Stimulated activated CD4-positive, alpha-beta T cell treated with anti-CD3 and anti-CD28 coated beads, TNF-alpha, amount 100 ng/mL, for 4 hours (primary cell): ENCODE data around the gene STT3B.

ENCODE experiments used
- DNase-seq, 3 experiments: peaks; one replicate each; pipeline ENCODE4 v3.0.0-alpha.2; 2020; ENCODE audit warnings: low read depth in 3 of 3

The STT3B gene

DNA sequence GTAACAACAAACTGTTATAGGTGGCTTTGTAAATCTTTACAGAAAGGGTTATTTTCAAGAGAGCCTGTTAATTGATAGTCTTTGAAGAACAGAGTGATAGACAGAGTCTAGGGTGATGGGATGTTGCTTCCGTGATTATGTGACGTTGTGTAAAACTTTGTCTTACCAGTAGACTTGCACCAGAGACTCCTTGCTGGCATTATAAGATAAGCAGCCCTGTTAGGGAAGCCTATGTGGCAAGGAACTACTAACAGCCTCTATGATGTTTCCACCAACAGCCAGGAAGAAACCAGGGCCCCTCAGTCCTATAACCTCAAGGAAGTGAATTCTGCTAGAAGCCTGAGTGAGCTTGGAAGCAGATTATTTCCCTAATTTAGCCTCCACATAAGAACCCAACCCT is 18.9 kb downstream of the STT3B start:
- DNase-seq, result no peak

DNA sequence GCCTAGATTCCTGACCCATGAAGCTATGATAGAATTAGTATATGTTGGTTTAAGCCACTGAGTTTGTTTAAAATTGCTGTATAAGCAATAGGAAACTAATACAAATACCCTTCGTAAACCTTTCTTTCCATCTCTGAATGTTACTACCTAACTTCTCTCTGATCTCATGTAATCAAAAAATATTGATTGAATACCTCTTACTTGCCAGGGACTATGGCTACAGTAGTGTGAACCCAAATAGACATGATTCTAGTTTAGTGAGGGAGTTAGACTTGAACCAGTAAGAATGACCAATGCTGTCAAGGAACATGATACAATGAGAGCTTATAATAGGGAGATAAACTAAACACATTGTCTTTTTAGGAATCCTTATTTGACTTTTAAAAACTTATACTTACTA is 19.4 kb downstream of the STT3B start:
- DNase-seq, result no peak

- no peak for DNase-seq
Measured at GRCh38 chr3:31553258-31553657, 20.5 kb downstream of the STT3B start.

GRCh38 chr3:31555204-31555603 is 22.5 kb downstream of the STT3B start:
- DNase-seq, result no peak

GRCh38 chr3:31559872-31560534 is 27.3 kb downstream of the STT3B start:
- DNase-seq, result no peak

DNA sequence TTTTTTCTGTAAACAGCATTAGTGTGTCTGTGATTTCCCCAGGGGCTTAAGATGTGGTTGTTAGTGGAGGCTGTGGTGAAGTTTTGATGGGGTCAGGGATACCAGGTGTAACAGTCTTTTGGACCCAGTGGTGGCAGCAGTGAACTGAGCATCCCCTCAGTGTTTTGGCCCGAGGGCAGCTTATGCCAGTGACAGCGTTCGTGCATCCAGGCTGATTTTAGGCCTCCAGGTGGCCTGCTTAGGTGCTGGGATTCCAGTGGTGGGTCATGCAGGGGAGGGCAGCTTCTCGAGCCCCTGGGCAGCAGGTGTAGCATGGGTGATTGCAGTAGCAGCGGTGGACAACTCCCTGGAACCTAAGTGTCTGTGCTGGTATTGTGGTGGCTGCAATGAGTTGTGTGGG is 29.2 kb downstream of the STT3B start:
- DNase-seq, result no peak

- DNase-seq, result no peak
Measured at GRCh38 chr3:31562525-31562924, 29.8 kb downstream of the STT3B start.

DNA sequence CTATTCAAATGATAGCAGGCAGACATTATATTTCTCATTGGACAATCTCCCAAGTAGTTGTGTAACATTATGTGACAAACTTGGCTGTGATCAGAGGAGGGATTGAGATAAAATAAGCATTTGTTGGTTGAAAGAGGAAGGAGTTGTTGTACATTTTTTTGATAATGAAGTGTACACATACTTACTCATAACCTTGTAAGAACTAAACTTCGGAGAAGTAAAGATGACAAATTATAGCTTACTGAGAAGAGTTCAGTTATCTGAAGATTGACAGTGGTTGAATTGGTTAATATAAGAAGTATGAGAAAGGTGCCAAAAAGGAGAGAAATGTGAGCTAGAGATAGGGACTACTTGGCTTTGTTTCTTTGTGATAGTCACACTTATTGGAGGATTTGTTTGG is 32.6 kb downstream of the STT3B start:
- DNase-seq, result no peak

GRCh38 chr3:31567036-31567435 is 34.3 kb downstream of the STT3B start:
- DNase-seq, result no peak

DNA sequence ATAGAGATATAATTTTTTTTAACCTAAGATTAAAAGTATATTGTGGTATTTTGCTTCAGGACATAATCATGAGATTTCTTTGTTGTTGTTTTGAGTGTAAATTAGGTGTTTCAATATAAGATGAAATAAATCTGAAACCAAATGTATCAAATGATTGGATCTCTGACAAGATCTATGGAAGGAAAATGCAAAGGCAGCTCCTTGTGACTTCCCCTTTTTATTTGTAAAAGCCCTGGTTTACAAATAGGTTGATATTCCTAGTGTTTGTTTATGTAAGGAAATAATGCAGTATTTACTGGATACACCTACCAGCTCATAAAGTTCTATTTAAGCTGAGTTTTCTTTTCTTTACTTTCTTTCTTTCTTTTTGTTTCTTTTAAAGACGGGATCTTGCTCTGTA is 35.9 kb downstream of the STT3B start:
- no peak for DNase-seq

DNA sequence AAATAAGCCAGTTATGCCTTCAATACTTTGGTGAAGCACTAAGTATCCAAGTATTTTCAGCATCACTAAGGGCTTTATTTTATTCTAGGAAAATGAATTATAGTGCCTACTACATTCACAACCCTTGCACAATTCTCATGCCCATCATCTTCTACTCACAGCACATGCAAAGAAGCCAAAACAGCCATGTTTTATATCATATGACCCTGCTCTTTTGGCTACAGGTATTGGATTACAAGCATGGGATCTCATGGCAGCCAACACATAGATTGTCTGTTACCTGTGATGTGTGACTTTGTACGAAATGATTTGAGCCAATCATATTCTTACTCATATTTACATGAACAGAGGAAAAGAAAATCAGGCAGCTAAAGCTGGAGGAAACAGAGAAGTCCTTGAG is 38.6 kb downstream of the STT3B start:
- DNase-seq, result no peak

- DNase-seq, result no peak
Measured at GRCh38 chr3:31572236-31573004, 39.7 kb downstream of the STT3B start.

DNA sequence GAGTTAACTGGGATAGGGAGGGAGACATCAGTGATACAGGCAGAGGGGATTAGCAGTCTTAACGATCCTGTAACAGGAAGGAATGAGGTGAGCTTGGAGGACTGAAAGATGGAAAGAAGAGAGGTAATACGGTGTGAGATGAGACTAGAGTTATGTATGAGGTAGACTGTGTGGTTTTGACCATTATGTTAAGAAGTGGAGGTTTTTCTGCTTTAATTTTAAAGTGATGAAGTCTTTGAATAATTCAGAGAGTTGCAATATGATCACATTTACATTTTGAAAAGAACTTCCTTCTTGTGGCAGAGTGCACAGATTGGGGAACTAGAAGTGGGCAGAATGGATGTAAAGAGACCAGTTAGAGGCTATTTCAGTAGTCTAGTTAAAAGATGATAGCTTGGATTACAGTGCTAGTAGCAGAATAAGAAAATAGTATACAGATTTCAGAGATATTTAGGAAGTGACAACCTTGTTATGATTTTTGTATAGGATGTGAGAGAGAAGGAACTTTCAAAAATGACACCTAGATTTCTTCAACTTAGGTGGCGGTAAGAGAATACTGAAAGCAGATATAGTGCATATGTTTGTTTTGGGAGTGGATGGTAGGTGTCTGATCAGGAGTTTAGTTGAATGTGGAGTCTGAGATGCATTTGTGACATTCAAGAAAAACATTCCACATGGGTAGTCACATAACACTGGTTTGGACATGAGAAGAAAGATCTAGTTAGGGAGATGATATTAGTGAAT is 40.5 kb downstream of the STT3B start:
- no peak for DNase-seq

DNA sequence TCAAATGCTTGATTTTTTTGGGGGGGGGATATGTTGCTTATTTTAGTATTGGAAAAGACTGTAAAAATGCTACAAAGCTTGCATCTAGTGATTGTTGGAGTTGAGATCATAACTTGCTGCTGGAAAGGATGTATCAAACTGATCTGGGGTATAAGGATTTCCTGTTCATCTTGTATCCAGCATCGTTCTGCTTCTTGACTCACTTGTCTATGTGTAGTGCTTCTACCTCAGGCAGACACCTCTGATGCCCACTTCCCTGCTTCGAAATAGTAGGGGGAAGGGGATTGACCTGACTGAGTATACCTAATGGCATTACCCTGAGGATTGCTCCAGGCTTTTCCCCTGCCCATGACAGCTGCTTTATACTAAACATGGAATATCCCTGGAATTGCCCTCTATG is 42.7 kb downstream of the STT3B start:
- DNase-seq, result no peak

DNA sequence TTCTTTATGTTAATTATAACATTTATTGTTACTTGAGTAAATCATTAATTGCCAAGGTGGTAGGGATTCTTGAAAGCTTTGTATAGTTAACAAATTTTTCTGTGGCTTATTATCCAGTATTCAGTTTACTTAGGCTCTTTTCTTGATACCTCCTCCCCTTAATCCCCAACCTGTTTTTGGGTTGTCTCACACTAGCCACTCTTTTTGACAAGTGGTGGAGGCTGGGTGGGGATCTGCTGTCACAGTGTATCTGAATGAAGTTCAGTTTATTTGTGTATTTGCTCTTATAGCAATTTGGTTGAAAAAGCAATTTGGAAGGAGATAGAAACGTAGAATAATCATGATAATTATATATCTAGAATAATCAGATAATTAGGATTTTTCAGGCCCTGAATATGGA is 43.8 kb downstream of the STT3B start:
- no peak for DNase-seq

DNA sequence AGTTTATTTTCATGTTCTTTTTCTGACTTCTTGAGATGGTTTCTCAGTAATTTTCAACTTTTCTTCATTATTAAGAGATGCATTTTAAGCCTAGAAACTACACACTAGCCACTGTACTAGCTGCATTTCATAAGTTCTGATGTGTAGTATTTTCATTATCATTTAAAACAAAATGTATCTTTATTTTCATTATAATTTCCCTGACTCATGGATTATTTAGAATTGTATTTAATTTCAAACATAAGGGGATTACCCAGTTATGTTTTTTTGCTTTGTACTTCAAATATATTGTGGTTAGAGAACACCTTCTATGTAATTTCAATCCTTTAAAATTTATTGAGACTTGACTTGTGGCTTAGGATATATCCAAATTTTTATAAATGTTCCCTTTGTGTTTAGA is 44.5 kb downstream of the STT3B start:
- no peak for DNase-seq

GRCh38 chr3:31579828-31580227 is 47.1 kb downstream of the STT3B start:
- no peak for DNase-seq

DNA sequence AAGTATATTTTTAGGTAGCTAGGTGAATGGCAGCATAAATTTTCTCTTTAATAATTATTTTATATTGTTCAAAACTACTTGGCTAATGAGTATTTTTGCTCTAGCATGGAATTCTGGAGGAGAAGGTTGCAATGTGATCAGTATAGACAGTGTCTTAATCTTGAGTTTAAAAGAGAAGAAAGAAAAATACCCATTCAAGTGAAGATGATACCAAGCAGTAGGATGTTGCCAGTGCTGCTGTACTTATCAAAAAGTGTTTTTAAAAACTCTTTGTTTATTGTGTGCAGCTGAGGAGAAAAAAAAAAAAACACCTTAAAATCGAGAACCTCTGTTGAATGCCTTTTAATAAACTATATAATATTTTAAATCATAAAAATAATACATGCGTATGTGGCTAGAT is 47.9 kb downstream of the STT3B start:
- no peak for DNase-seq

- DNase-seq, result no peak
Measured at GRCh38 chr3:31581660-31582059, 48.9 kb downstream of the STT3B start.

DNA sequence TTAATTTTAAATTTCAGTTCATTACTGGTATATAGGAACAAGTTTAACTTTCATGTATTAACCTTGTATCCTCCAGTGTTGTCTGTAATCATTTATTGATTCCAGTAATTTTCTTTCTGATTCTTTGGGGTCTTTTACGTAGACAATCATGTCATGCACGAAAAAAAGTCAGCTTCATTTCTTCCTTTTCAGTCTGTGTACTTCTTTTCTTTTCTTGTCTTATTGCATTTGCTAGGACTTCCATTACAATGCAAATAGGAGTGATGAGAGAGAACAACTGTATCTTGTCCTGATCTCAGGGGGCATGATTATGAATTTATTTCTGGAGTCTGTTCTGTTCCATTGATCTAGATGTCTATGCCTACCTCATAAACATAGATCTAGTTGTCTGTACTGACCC is 56.5 kb downstream of the STT3B start:
- DNase-seq, result no peak

DNA sequence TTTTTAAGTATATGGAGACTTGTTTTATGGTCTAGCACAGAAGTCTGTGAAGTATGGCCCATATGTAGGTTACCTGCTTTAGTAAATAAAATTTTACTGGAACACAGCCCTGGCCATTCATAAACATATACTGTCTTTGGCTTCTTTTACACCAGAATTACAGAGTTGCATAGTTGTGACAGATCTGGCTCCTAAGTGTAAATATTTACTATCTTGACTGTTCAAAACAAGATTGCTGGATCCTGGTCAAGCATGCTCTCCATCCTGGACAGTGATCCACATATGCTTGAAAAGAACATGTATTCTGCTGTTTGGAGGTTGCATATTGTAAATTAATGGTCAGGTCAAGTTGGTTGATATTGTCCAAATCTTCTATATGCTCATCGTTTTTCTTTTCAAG is 57.9 kb downstream of the STT3B start:
- DNase-seq, result no peak

DNA sequence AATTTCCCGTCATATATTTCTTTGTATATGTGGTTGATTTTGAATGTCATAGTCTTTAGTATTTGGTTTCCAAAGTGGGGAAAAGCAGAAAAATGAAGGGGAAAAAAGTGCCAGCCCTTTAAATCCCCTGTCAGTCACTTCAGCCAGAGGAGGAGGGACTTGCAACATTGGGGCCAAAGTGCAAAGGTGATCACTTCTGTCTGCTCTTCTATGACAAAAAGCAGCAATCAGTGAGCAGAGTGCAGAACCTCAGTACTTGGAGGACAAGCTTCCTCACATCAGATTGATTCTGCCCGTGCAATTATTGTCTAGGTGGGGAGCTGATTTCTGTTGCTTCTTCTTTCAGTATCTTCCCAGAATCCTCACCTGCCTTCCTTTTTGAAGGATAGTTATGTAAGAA is 60.0 kb downstream of the STT3B start:
- DNase-seq, result no peak

GRCh38 chr3:31596176-31596575 is 63.5 kb downstream of the STT3B start:
- DNase-seq, result no peak
